Sigmoid colon (tissue), 7 donors: ENCODE results near the gene MYCN. TPM values are rescaled to one million over a fixed set of nuclear protein-coding genes. Genes with fewer than 3 reads are reported as not detected.

ENCODE experiments used
- DNase-seq: peaks from one replicate; pipeline ENCODE4 v3.0.0-alpha.2; 2019
- H3K27ac ChIP-seq, 4 donors: fragments of 200-600 bp; sonication (generic); one replicate each; pipeline ENCODE4 v1.5.1; 2016 to 2019; ENCODE audit warnings: mild to moderate bottlenecking in 1 of 4
- H3K27me3 ChIP-seq, 3 donors: fragments of 200-600 bp; sonication (generic); one replicate each; pipeline ENCODE4 v1.5.1; 2019; ENCODE audit warnings: mild to moderate bottlenecking in 1 of 3
- H3K36me3 ChIP-seq, 4 donors: fragments of 200-600 bp; sonication (generic); one replicate each; pipeline ENCODE4 v1.5.1; 2016 to 2019
- H3K4me1 ChIP-seq, 4 donors: fragments of 200-600 bp; sonication (generic); one replicate each; pipeline ENCODE4 v1.5.1; 2017 to 2019
- H3K4me3 ChIP-seq, 4 donors: fragments of 200-600 bp; sonication (generic); one replicate each; pipeline ENCODE4 v1.5.1; 2017 to 2019; ENCODE audit warnings: mild to moderate bottlenecking in 2 of 4, moderate library complexity in 1 of 4
- H3K9me3 ChIP-seq, 4 donors: fragments of 200-600 bp in 3 of 4; sonication (generic) in 3 of 4; one replicate each; pipeline versions ENCODE4 v1.5.1 to v1.6.1; 2013 to 2019
- CTCF ChIP-seq, 4 experiments: fragments of 450-650 bp in 3 of 4; fragments of 200-600 bp in 1 of 4; IDR thresholded peaks; one replicate each; pipeline ENCODE4 v1.5.1; 2016 to 2019; ENCODE audit warnings: antibody characterized with exemption in 4 of 4, mild to moderate bottlenecking in 3 of 4, moderate library complexity in 2 of 4
- EP300 ChIP-seq, 4 donors: sonication (generic); formaldehyde crosslinking; IDR thresholded peaks; one replicate each; pipeline ENCODE4 v1.6.1; 2017; ENCODE audit warnings: antibody characterized with exemption in 4 of 4
- POLR2A ChIP-seq, 2 donors: fragments of 450-650 bp; IDR thresholded peaks; one replicate each; pipeline ENCODE4 v1.6.1; 2016; ENCODE audit warnings: antibody characterized with exemption in 2 of 2, mild to moderate bottlenecking in 2 of 2, moderate library complexity in 2 of 2
- POLR2AphosphoS5 ChIP-seq, 4 donors: sonication (generic); formaldehyde crosslinking; IDR thresholded peaks; one replicate each; pipeline ENCODE4 v1.6.1; 2017; ENCODE audit warnings: antibody characterized with exemption in 4 of 4
- WGBS, 2 donors: extraction: QIAGEN DNeasy Blood & Tissue Kit; methylation state at CpG; one replicate each; pipeline ENCODE4 v1.1.7; 2013; 5-methylcytosine and 5-hydroxymethylcytosine counted together
- intact Hi-C: fragments of 100-400 bp; cut with DNase I; formaldehyde crosslinking; loops from one replicate; pipeline ENCODE4 v1.15.1; 2023
- polyA plus RNA-seq, 3 donors: library from polyadenylated mRNA; stranded (reverse); fragments of 200-250 nt; gene quantifications; one replicate each; pipeline ENCODE4 v1.2.3, GENCODE V29; 2013
- total RNA-seq, 4 donors: library from RNA; depleted of rRNA; stranded (reverse); fragments of >200 nt; gene quantifications; one replicate each; pipeline ENCODE4 v1.1.0, GENCODE V29; 2016
- donor health status: healthy with polysubstance abuse.
- donor health status: Bipolar disorder and iron deficiency.
- donor health status: healthy.

Gene MYCN
- total and polyA plus RNA-seq, 7 donors = 0.33 to 0.71 (median 0.55) TPM; not detected in 1

GRCh38 chr2:15929861-15930260, 10.5 kb upstream of the MYCN start:
- H3K27me3 ChIP-seq = no peaks in the 10 kb centered on the region
- no peaks in the 10 kb centered on the region for H3K9me3 ChIP-seq
- H3K4me1 ChIP-seq = no peaks in the 10 kb centered on the region
- WGBS, 2 donors = 91% methylated on average over 5 of the region's 5 CpGs
- intact Hi-C loops = loop anchor here (10.0 kb wide), 1 partner anchor 355 kb away; no protein-coding TSS in a partner anchor
- H3K4me3 ChIP-seq = no peak overlapping the region
- H3K36me3 ChIP-seq = no peaks in the 10 kb centered on the region
- no peak for TF ChIP-seq CTCF (IDR thresholded peaks at IDR 0.05)
- no peak overlapping the region for H3K27ac ChIP-seq
- DNase-seq = no peak

- intact Hi-C loops = loop anchor here (10.0 kb wide), 1 partner anchor 354 kb away; no protein-coding TSS in a partner anchor
- 90% methylated on average over 5 of the region's 5 CpGs for WGBS, 2 donors
- TF ChIP-seq POLR2A (IDR thresholded peaks at IDR 0.05) (no peak), EP300 (IDR thresholded peaks at IDR 0.05) (no peak), POLR2AphosphoS5 (IDR thresholded peaks at IDR 0.05) (no peak), CTCF (IDR thresholded peaks at IDR 0.05) (no peak)
- no peaks in the 10 kb centered on the region for H3K27me3 ChIP-seq
- H3K27ac ChIP-seq = no peak overlapping the region
- H3K4me1 ChIP-seq = no peaks in the 10 kb centered on the region
- H3K4me3 ChIP-seq = no peak overlapping the region
- H3K36me3 ChIP-seq = no peaks in the 10 kb centered on the region
- no peak for DNase-seq
- H3K9me3 ChIP-seq = no peaks in the 10 kb centered on the region
These were observed 9.6 kb upstream of the MYCN start for GRCh38 chr2:15930589-15931318.

- Histone ChIP-seq H3K4me3 (no peak overlapping the region), H3K9me3 (no peaks in the 10 kb centered on the region), H3K36me3 (no peaks in the 10 kb centered on the region), H3K27ac (no peak overlapping the region), H3K27me3 (no peaks in the 10 kb centered on the region), H3K4me1 (no peaks in the 10 kb centered on the region)
- DNase-seq = no peak
- 52 to 60% methylated on average over 2 of the region's 2 CpGs for WGBS, 2 donors
- TF ChIP-seq POLR2A (IDR thresholded peaks at IDR 0.05) = no peak
- TF ChIP-seq EP300 (IDR thresholded peaks at IDR 0.05) = no peak
- TF ChIP-seq CTCF (IDR thresholded peaks at IDR 0.05) = no peak
- no peak for TF ChIP-seq POLR2AphosphoS5 (IDR thresholded peaks at IDR 0.05)
- intact Hi-C loops = loop anchor here (10.0 kb wide), 1 partner anchor 353 kb away; no protein-coding TSS in a partner anchor
These were observed 8.9 kb upstream of the MYCN start for GRCh38 chr2:15931319-15931890.

- Histone ChIP-seq H3K4me3 (no peak overlapping the region), H3K27me3 (no peaks in the 10 kb centered on the region), H3K36me3 (no peaks in the 10 kb centered on the region), H3K27ac (no peak overlapping the region), H3K4me1 (no peaks in the 10 kb centered on the region), H3K9me3 (no peaks in the 10 kb centered on the region)
- 92 to 93% methylated on average over 5 of the region's 5 CpGs for WGBS, 2 donors
- TF ChIP-seq POLR2A (IDR thresholded peaks at IDR 0.05) (no peak), POLR2AphosphoS5 (IDR thresholded peaks at IDR 0.05) (no peak), CTCF (IDR thresholded peaks at IDR 0.05) (no peak), EP300 (IDR thresholded peaks at IDR 0.05) (no peak)
- intact Hi-C loops = loop anchor here (10.0 kb wide), 1 partner anchor 353 kb away; no protein-coding TSS in a partner anchor
- no peak for DNase-seq
These were observed 8.4 kb upstream of the MYCN start for GRCh38 chr2:15931950-15932349.
